CD14-positive monocyte (primary cell): ENCODE measurements around the gene WFDC6. TPM values are rescaled to one million over a fixed set of nuclear protein-coding genes. Genes with fewer than 3 reads are reported as not detected.

ENCODE experiments used
- DNase-seq, 3 donors: peaks; one replicate each; pipeline ENCODE4 v3.0.0-alpha.2; 2011 to 2022
- H2AFZ ChIP-seq: 2 replicates; pipeline ENCODE4 v1.6.0; 2012; ENCODE audit warnings: mild to moderate bottlenecking, low read depth, low read length, inconsistent platforms; ENCODE audit not compliant: insufficient read depth, poor library complexity, severe bottlenecking
- H3K27ac ChIP-seq, 2 donors: 1 replicate in 1 of 2; 2 replicates in 1 of 2; pipeline ENCODE4 v1.5.1; 2012 to 2013; ENCODE audit warnings: low read length in 2 of 2, control low read depth in 1 of 2, inconsistent platforms in 1 of 2, low read depth in 1 of 2, mild to moderate bottlenecking in 1 of 2
- H3K27me3 ChIP-seq, 2 donors: one replicate each; pipeline versions ENCODE4 v1.6.0 to v1.6.1; 2011 to 2013; ENCODE audit warnings: low read length in 2 of 2; ENCODE audit not compliant: control insufficient read depth in 2 of 2, insufficient read depth in 2 of 2
- H3K36me3 ChIP-seq, 2 donors: replicated peaks in 1 of 2; 1 replicate in 1 of 2; 2 replicates in 1 of 2; pipeline versions ENCODE4 v1.5.1 to v1.6.1; 2012 to 2013; ENCODE audit warnings: low read length in 2 of 2, control low read depth in 1 of 2, inconsistent platforms in 1 of 2, mild to moderate bottlenecking in 1 of 2; ENCODE audit not compliant: insufficient read depth in 2 of 2, control insufficient read depth in 1 of 2
- H3K4me1 ChIP-seq, 2 donors: 1 replicate in 1 of 2; 2 replicates in 1 of 2; pipeline versions ENCODE4 v1.5.1 to v1.6.1; 2012 to 2013; ENCODE audit warnings: low read length in 2 of 2, control low read depth in 1 of 2, inconsistent platforms in 1 of 2, mild to moderate bottlenecking in 1 of 2, moderate library complexity in 1 of 2; ENCODE audit not compliant: insufficient read depth in 2 of 2, control insufficient read depth in 1 of 2
- H3K4me2 ChIP-seq: replicated peaks from 2 replicates; pipeline ENCODE3; 2012; ENCODE audit warnings: low read length, moderate library complexity, mild to moderate bottlenecking; ENCODE audit not compliant: poor library complexity, severe bottlenecking; ENCODE audit errors: extremely low read depth
- H3K4me3 ChIP-seq, 3 experiments: fragments of 200-600 bp in 1 of 3; sonication (generic) in 1 of 3; replicated peaks in 1 of 3; 1 replicate in 2 of 3; 2 replicates in 1 of 3; pipeline ENCODE4 v1.5.1; 2011 to 2013; ENCODE audit warnings: low read length in 3 of 3, mild to moderate bottlenecking in 3 of 3, control low read depth in 2 of 3, low read depth in 2 of 3, inconsistent platforms in 1 of 3, moderate library complexity in 1 of 3
- H3K79me2 ChIP-seq: 2 replicates; pipeline ENCODE4 v1.6.0; 2012; ENCODE audit warnings: mild to moderate bottlenecking, control low read depth, inconsistent platforms, low read length, moderate library complexity; ENCODE audit not compliant: insufficient read depth
- H3K9ac ChIP-seq: 2 replicates; pipeline ENCODE4 v1.6.0; 2017; ENCODE audit warnings: low read length, mild to moderate bottlenecking; ENCODE audit not compliant: insufficient read depth, poor library complexity, severe bottlenecking
- H3K9me3 ChIP-seq, 2 donors: replicated peaks in 1 of 2; 1 replicate in 1 of 2; 2 replicates in 1 of 2; pipeline versions ENCODE4 v1.5.1 to v1.6.1; 2012 to 2013; ENCODE audit warnings: low read length in 2 of 2, control low read depth in 1 of 2; ENCODE audit not compliant: control insufficient read depth in 1 of 2, insufficient read depth in 1 of 2
- H4K20me1 ChIP-seq: 2 replicates; pipeline ENCODE4 v1.6.0; 2012; ENCODE audit warnings: mild to moderate bottlenecking, low read length, control low read depth, moderate library complexity; ENCODE audit not compliant: insufficient read depth
- H3K27ac Mint-ChIP-seq, 7 donors: one replicate each; pipeline ENCODE4 v1.8.0; 2020; ENCODE audit warnings: mild to moderate bottlenecking in 7 of 7, mixed read lengths in 7 of 7, moderate library complexity in 6 of 7, inconsistent platforms in 2 of 7
- H3K27me3 Mint-ChIP-seq, 3 donors: one replicate each; pipeline ENCODE4 v1.8.0; 2021 to 2022; ENCODE audit warnings: low read depth in 3 of 3, mild to moderate bottlenecking in 3 of 3, mixed read lengths in 3 of 3, moderate library complexity in 3 of 3, inconsistent platforms in 1 of 3
- H3K36me3 Mint-ChIP-seq, 2 donors: one replicate each; pipeline ENCODE4 v1.8.0; 2020; ENCODE audit warnings: mixed read lengths in 2 of 2, inconsistent platforms in 1 of 2, mild to moderate bottlenecking in 1 of 2
- H3K4me1 Mint-ChIP-seq: one replicate; pipeline ENCODE4 v1.8.0; 2020; ENCODE audit warnings: mild to moderate bottlenecking, mixed read lengths
- H3K4me3 Mint-ChIP-seq, 2 donors: one replicate each; pipeline ENCODE4 v1.8.0; 2020; ENCODE audit warnings: mild to moderate bottlenecking in 2 of 2, mixed read lengths in 2 of 2, moderate library complexity in 1 of 2
- H3K9me3 Mint-ChIP-seq, 7 donors: one replicate each; pipeline ENCODE4 v1.8.0; 2020 to 2022; ENCODE audit warnings: mixed read lengths in 7 of 7, mild to moderate bottlenecking in 6 of 7, moderate library complexity in 6 of 7, inconsistent platforms in 2 of 7
- WGBS: methylation state at CpG from one replicate; pipeline ENCODE4 v1.1.5; 2013; ENCODE audit warnings: missing lambda C conversion rate; ENCODE audit not compliant: insufficient coverage; 5-methylcytosine and 5-hydroxymethylcytosine counted together
- intact Hi-C, 2 donors: fragments of 100-400 bp; cut with micrococcal nuclease; formaldehyde crosslinking; loops; one replicate each; pipeline versions ENCODE4 v1.15.0 to v1.15.1; 2023
- polyA plus RNA-seq, 3 donors: library from polyadenylated mRNA; depleted of rRNA in 1 of 3; unstranded in 2 of 3; stranded (reverse) in 1 of 3; fragments of 300-500 nt in 2 of 3; fragments of >200 nt in 1 of 3; fragmentation: Illumina TruSeq in 2 of 3; gene quantifications; 1 replicate in 2 of 3; 2 replicates in 1 of 3; pipeline ENCODE4 v1.2.3, GENCODE V29; 2012 to 2021
- TF ChIP-seq, protein P1 (sequence below): fragments of 200-600 bp; IDR thresholded peaks from one replicate; pipeline ENCODE4 v1.8.0; 2022; ENCODE audit warnings: antibody characterized with exemption, mild to moderate bottlenecking

The WFDC6 gene
- polyA plus RNA-seq, 3 donors: not detected

DNA sequence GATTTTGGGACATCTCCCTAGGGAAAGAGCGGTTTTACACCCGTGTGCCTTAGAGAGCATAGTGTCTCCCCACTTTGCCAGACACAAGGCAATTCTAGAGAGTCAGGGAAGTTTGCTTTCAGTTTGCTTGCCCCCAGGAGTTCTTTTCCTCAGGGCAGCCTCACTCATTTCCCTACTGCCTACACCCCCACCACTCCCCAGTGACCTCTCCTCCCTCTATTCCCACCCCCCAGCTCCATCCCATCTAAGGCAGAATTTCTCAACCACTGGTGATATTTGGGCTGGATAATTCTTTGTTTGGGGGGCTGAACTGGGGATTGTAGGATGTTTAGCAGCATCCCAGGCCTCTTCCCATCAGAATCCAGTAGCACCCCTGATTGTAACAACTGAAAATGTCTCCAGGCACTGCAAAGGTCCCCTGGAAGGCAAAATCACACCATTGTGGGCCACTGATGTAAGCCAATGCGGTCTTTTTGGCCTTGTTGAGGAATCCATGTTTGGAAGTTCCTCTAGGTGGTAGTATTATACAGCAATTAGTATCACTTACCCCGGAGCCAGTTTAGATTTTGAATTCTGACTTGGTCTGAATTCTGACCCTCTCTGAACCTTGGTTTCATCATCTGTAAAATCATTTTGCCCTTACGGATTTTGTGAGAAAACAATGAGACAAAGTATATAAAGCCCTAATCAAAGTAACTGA lies 6.6 kb upstream of the WFDC6 start:
- no peak overlapping the region for H3K27ac ChIP-seq
- H3K36me3 ChIP-seq: no peaks in the 10 kb centered on the region
- no peak overlapping the region for H3K4me2 ChIP-seq
- H3K9me3 Mint-ChIP-seq: peaks cover 0 to 4% (median 1%) of the 10 kb centered on the region in 7 donors
- no peak for DNase-seq
- H3K9me3 ChIP-seq: no peaks in the 10 kb centered on the region
- peaks cover 2% of the 10 kb centered on the region in 2 donors for H3K27me3 ChIP-seq
- H3K36me3 Mint-ChIP-seq: no peaks in the 10 kb centered on the region
- no peaks in the 10 kb centered on the region for H4K20me1 ChIP-seq
- peak overlapping the region in 1 of 7 donors; percentile 5 for H3K27ac Mint-ChIP-seq
- intact Hi-C loops: no loop called here
- no peaks in the 10 kb centered on the region for H3K4me1 Mint-ChIP-seq
- H3K4me3 Mint-ChIP-seq: no peak overlapping the region
- TF ChIP-seq, protein P1, sequence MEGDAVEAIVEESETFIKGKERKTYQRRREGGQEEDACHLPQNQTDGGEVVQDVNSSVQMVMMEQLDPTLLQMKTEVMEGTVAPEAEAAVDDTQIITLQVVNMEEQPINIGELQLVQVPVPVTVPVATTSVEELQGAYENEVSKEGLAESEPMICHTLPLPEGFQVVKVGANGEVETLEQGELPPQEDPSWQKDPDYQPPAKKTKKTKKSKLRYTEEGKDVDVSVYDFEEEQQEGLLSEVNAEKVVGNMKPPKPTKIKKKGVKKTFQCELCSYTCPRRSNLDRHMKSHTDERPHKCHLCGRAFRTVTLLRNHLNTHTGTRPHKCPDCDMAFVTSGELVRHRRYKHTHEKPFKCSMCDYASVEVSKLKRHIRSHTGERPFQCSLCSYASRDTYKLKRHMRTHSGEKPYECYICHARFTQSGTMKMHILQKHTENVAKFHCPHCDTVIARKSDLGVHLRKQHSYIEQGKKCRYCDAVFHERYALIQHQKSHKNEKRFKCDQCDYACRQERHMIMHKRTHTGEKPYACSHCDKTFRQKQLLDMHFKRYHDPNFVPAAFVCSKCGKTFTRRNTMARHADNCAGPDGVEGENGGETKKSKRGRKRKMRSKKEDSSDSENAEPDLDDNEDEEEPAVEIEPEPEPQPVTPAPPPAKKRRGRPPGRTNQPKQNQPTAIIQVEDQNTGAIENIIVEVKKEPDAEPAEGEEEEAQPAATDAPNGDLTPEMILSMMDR: no peak
- no peak overlapping the region for H3K9ac ChIP-seq
- WGBS: no CpG with 5 or more reads among the region's 5 CpGs
- H3K4me3 ChIP-seq: no peak overlapping the region
- no peak overlapping the region for H2AFZ ChIP-seq
- peaks cover 5 to 31% (median 7%) of the 10 kb centered on the region in 3 donors for H3K27me3 Mint-ChIP-seq
- no peaks in the 10 kb centered on the region for H3K4me1 ChIP-seq
- H3K79me2 ChIP-seq: no peaks in the 10 kb centered on the region

DNA sequence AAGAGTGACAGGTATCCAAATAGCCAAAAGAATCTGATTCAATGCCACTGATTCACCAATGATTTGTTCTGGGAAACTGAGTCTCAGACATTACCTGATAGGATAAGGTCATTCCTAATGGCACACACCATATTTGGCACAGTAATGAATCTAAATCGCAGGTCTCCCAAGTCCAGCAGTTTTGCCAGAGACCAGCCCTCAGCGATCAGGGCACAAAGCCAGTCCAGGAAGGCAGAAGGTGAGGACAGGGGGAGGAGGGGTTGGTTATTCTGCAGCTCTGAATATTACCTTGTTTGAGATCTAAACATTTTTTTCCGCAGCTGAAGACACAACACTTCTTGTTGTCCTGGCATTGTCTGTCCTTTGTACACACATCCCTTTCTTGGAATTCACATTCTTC lies 6.1 kb upstream of the WFDC6 start:
- peaks cover 0 to 2% (median under 1%) of the 10 kb centered on the region in 7 donors for H3K9me3 Mint-ChIP-seq
- no peaks in the 10 kb centered on the region for H3K4me1 Mint-ChIP-seq
- Histone ChIP-seq H3K27me3 (peaks cover 2% of the 10 kb centered on the region in 2 donors), H3K4me3 (no peak overlapping the region), H3K79me2 (no peaks in the 10 kb centered on the region), H3K36me3 (no peaks in the 10 kb centered on the region), H3K9ac (no peak overlapping the region), H3K4me1 (no peaks in the 10 kb centered on the region), H3K9me3 (no peaks in the 10 kb centered on the region), H4K20me1 (no peaks in the 10 kb centered on the region), H2AFZ (no peak overlapping the region), H3K27ac (no peak overlapping the region), H3K4me2 (no peak overlapping the region)
- peaks cover 5 to 30% (median 7%) of the 10 kb centered on the region in 3 donors for H3K27me3 Mint-ChIP-seq
- WGBS: 86% methylated on average over 1 of the region's 3 CpGs
- intact Hi-C loops: no loop called here
- H3K36me3 Mint-ChIP-seq: no peaks in the 10 kb centered on the region
- H3K4me3 Mint-ChIP-seq: no peak overlapping the region
- TF ChIP-seq, protein P1: no peak
- DNase-seq: no peak
- no peak overlapping the region for H3K27ac Mint-ChIP-seq
